ENCODE data around the gene KRTAP19-8. TPM values are rescaled to one million over a fixed set of nuclear protein-coding genes. Genes with fewer than 3 reads are reported as not detected.

The KRTAP19-8 gene
- total RNA-seq = not detected

GRCh38 chr21:31038376-31038775 lies at the start of gene KRTAP19-8:
Gene KRTAP19-8 (minus strand): TSS chr21:31038476. CDS start chr21:31038443, 33 bp downstream.
- Histone ChIP-seq H3K4me3 (no peak within 1 kb of the TSS), H3K27me3 (no peaks in the 10 kb centered on the region), H3K9me3 (no peaks in the 10 kb centered on the region), H3K36me3 (no peaks in the 10 kb centered on the region), H3K4me1 (no peaks in the 10 kb centered on the region), H3K27ac (no peak within 1 kb of the TSS)
- DNase-seq = no peak
- TF ChIP-seq CTCF (IDR thresholded peaks at IDR 0.05) (no peak), POLR2A (IDR thresholded peaks at IDR 0.05) (no peak)

- no peak overlapping the region for H3K27ac ChIP-seq
- TF ChIP-seq CTCF (IDR thresholded peaks at IDR 0.05) = no peak
- no peak for TF ChIP-seq POLR2A (IDR thresholded peaks at IDR 0.05)
- H3K27me3 ChIP-seq = no peaks in the 10 kb centered on the region
- H3K36me3 ChIP-seq = no peaks in the 10 kb centered on the region
- no peaks in the 10 kb centered on the region for H3K4me1 ChIP-seq
- no peaks in the 10 kb centered on the region for H3K9me3 ChIP-seq
- H3K4me3 ChIP-seq = no peak overlapping the region
- no peak for DNase-seq
Observed at GRCh38 chr21:31087639-31088473, 49.6 kb upstream of the KRTAP19-8 start.

GRCh38 chr21:31084689-31085088 lies 46.4 kb upstream of the KRTAP19-8 start:
- DNase-seq = no peak
- H3K27me3 ChIP-seq = no peaks in the 10 kb centered on the region
- no peaks in the 10 kb centered on the region for H3K9me3 ChIP-seq
- TF ChIP-seq CTCF (IDR thresholded peaks at IDR 0.05) (no peak), POLR2A (IDR thresholded peaks at IDR 0.05) (no peak)
- H3K36me3 ChIP-seq = no peaks in the 10 kb centered on the region
- H3K4me1 ChIP-seq = no peaks in the 10 kb centered on the region
- H3K4me3 ChIP-seq = no peak overlapping the region
- H3K27ac ChIP-seq = no peak overlapping the region

GRCh38 chr21:31078796-31079195 lies 40.5 kb upstream of the KRTAP19-8 start:
- no peaks in the 10 kb centered on the region for H3K9me3 ChIP-seq
- no peak for DNase-seq
- no peaks in the 10 kb centered on the region for H3K27me3 ChIP-seq
- TF ChIP-seq CTCF (IDR thresholded peaks at IDR 0.05) (no peak), POLR2A (IDR thresholded peaks at IDR 0.05) (no peak)
- no peaks in the 10 kb centered on the region for H3K4me1 ChIP-seq
- H3K27ac ChIP-seq = no peak overlapping the region
- H3K4me3 ChIP-seq = no peak overlapping the region
- no peaks in the 10 kb centered on the region for H3K36me3 ChIP-seq

- H3K27ac ChIP-seq = no peak overlapping the region
- no peak overlapping the region for H3K4me3 ChIP-seq
- no peaks in the 10 kb centered on the region for H3K36me3 ChIP-seq
- DNase-seq = no peak
- H3K27me3 ChIP-seq = no peaks in the 10 kb centered on the region
- no peaks in the 10 kb centered on the region for H3K9me3 ChIP-seq
- no peaks in the 10 kb centered on the region for H3K4me1 ChIP-seq
- no peak for TF ChIP-seq CTCF (IDR thresholded peaks at IDR 0.05)
- TF ChIP-seq POLR2A (IDR thresholded peaks at IDR 0.05) = no peak
Observed at GRCh38 chr21:31078216-31078615, 39.9 kb upstream of the KRTAP19-8 start.

All from Peyer's patch (tissue), 4 donors.